Umbilical cord (tissue), 1 donor: ENCODE measurements around the gene PSMG1. TPM values are rescaled to one million over a fixed set of nuclear protein-coding genes. Genes with fewer than 3 reads are reported as not detected.

Experiments
- total RNA-seq: library from RNA; depleted of rRNA; stranded (reverse); fragments of >200 nt; gene quantifications from one replicate; pipeline ENCODE4 v1.2.3, GENCODE V29; 2014; ENCODE audit warnings: low replicate concordance; ENCODE audit not compliant: insufficient read depth

The PSMG1 gene
- total RNA-seq, 1 donor from 2014 or later: 27.2 TPM

Other genes with a start within 250 kb of the PSMG1 start
- 97.0 TPM for gene BRWD1, start 130.2 kb upstream of the PSMG1 start, total RNA-seq
- 198 TPM for gene HMGN1, start 165.6 kb upstream of the PSMG1 start, total RNA-seq